IPS-11a (cell line): Measurements from ENCODE around the gene RNF126.
A peak's percentile ranks its signal among the peaks of the same experiment; 100 is the strongest.

ENCODE experiments used
- H3K4me3 ChIP-seq: one replicate; pipeline ENCODE4 v1.5.1; 2013; ENCODE audit warnings: low read depth, low read length, control low read depth

Gene RNF126

DNA sequence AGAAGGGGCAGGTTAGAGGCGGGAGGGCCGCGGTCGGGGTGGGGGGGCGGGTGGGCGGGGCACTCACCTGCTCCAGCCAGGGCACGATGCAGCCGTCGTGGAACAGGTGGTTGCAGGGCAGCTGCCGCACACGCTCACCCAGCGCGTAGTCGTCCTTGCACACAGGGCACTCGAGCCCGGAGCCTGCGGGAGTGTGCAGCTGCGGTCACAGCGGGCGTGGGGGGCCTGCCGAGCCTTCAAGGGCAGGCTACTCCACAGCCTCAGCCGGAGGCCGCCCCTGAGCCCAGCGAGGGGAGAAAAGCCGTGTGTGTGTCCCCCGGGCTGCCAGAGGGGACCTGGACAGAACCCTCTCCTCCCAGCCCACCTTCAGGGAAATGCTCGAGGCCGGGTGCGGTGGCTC, 14.7 kb downstream of the RNF126 start:
- H3K4me3 ChIP-seq = no peak overlapping the region

DNA sequence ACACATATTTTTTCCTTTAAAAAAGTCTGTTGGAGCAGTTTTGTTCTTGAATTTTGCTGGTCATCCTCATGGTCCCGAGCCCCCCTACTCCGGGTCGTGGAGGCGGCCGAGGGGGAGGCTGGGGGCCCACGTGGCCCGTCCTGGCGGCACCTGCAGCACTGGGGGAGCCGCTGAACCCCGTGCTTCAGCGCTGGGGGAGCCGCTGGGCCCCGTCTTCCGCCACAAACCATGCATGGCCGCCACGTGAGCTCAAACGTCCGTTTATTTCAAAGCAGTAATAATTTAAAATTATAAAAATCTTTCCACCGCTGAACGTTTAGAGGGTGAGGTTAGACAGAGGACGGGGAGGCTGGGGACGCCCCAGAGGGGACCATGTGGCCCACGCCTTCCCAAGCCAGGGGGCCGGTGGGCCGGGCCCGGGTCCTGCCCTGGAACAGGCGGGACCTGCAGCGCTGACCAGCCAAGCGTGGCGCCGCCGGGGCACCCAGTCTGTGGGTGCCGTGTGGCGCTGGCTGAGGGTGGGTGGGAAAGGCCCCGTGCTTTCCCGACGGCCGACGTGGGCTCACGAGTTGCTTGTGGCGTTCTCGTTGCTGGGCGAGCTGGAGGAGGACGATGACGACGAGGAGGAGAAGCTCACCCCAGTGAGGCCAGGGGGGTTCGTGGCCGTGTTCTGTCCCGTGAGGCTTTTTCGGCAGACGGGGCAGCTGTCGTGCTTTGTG, 15.3 kb downstream of the RNF126 start:
- no peak overlapping the region for H3K4me3 ChIP-seq

DNA sequence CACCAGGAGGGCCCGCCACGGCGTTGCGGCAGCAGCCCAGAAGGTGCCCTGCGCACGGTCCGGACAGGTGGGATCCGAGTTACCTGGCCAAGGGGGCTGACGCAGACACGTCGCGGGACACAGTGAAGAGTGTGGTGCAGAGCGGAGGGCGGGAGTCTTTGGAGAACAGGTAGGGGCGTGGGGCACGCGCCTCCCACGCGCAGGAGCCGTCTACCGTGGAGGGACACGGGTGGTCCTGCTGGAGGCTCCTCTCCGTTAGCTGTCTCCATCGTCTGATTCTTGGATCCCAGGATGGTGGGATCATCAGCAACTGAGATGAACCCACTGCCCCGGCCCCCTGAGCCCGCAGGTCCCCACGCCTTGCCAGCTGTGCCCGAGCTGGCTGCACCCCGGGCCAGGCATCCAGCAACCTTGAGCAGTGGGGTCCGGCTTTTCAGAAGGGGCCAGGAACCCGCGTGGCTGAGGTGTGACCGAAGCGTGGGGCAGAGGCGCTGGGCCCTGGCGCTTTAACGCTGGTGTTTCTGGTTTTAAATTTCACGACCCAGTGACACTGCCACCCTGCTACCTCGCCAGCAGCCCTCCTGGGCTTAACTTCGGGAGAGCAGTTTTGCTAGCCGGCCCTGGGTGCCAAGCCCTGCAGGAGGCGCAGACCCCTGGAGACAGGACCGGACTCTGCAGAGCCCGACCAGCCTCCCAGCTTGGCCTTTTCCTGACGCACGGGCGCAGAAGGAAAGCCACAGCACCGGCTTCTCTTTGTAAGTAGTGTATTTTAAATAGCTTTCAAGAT, 16.0 kb downstream of the RNF126 start:
- no peak overlapping the region for H3K4me3 ChIP-seq

DNA sequence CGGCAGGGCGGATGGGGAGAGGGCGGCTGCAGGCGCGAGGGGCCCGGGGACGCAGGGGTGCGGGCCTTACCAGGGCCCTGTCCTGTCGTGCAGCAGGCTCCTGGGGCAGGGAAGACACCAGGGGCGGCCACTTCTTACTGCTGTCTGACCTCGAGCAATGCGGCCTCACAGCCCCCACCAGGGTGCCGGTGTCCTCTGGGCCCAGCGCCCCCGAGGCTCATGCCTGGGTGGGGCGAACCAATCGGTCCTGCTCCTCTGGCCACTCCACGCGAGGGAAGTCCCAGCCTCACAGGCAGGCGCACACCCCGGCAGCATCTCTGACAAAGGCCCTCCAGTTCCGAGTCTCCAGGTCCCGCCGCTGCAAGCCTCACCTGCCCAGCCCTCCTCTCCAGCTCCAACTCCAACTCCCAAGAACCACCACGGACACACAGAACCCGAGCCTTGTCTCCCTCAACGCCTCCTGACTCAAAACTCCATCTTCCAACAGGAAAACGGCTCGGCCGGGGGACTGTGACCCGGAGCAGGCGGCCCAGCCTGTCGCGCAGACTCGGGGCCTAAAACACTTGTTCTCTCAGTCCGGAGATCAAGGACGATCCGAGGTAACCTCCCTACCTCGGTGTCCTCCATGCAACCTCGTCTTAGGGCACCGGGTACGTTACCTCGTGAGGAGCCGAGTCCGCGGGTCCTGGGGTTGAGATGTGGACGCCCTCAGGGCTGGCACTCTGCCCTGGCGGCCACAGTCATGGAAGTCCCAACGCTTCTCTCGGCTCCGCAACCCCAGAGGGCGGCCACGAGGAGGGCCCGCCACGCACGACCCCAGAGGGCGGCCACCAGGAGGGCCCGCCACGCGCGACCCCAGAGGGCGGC, 16.9 kb downstream of the RNF126 start:
- H3K4me3 ChIP-seq = no peak overlapping the region

DNA sequence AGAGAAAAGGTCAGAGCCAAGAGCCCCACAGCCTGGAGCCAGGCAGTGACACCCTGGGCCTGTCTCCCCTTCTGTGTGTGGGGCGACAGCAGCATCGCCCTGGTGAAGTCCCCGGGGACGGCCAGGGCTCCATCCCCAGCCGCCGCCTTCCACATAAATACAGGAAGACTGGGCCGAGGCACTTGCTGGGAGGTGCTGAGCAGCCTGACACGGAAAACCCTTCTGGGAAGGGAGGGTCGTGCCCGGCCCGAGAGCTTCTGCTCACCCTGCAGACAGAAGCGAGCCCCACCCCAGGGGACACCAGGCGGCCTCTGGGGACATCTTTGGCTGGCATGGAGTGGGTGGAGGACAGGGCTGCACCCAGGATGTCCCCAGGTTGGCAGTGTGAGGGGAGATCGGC, 18.2 kb downstream of the RNF126 start:
- H3K4me3 ChIP-seq = no peak overlapping the region

DNA sequence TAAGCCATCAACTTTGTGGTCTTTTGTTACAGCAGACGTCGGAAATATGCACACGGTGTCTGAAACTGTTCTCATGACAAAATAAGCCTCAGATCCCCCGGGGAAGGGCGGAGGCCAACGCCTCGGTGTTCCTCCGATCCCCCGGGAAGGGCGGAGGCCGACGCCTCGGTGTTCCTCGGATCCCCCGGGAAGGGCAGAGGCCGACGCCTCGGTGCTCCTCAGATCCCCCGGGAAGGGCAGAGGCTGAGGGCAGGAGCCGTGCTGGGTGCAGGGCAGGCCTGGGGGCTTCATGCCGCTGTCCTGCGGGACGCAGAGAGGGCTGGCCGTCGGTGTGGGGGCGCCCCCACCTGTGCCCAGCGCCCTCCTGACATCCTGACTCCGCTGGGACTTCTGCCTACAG, 18.7 kb downstream of the RNF126 start:
- H3K4me3 ChIP-seq = no peak overlapping the region

DNA sequence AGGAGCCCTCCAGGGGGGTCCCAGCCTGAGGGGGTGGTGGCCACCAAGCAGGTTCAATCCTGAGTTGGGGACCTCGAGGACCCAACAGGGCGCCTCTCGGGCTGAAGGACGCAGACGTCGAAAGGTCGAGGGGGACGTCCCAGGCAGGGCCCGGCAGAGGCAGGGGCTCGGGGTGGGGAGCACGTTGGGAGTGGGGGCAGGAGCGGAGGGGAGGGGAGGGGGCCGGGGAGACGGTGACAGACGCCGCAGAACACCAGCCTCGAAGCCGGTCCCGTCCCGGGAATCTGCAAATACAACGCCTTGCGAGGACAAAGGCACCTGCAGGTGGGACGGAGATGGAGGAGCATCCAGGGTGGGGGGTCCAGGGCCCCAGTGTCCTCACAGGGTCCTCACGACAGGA, 19.3 kb downstream of the RNF126 start:
- H3K4me3 ChIP-seq = no peak overlapping the region

DNA sequence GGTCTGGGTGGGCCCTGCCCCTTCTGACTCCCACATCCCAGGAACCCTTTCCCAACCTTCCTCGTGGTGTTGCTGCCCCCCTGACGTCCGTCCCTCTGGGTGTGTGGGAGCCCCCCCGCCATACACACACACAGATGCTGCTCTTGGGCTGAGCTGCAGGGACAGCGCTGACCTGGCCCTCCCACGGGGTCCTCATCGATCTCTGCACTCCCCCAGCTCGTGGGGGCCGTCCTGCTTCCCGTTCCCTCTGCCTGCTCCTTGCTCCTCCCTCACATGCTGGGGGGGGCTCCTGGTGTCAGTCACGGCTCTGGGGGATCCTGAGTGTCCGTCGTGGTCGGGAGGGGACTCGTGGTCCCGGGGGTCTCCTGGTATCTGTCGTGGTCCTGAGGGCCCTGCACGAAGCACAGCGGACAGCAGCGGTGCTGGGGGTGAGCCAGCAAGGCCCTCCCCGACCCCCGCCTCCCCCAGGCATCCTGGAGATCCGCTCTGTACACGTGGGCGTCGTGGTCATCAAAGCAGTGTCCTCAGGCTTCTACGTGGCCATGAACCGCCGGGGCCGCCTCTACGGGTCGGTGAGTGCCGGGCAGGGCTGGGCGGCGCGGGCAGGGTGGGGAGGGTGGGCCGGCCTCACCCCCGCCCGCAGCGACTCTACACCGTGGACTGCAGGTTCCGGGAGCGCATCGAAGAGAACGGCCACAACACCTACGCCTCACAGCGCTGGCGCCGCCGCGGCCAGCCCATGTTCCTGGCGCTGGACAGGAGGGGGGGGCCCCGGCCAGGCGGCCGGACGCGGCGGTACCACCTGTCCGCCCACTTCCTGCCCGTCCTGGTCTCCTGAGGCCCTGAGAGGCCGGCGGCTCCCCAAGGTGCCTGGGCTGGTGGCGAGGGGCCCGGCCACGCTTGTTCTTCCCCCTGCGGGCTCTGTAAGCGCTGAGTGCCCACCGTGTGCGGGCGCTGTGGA, 20.0 kb downstream of the RNF126 start:
- H3K4me3 ChIP-seq = no peak overlapping the region

DNA sequence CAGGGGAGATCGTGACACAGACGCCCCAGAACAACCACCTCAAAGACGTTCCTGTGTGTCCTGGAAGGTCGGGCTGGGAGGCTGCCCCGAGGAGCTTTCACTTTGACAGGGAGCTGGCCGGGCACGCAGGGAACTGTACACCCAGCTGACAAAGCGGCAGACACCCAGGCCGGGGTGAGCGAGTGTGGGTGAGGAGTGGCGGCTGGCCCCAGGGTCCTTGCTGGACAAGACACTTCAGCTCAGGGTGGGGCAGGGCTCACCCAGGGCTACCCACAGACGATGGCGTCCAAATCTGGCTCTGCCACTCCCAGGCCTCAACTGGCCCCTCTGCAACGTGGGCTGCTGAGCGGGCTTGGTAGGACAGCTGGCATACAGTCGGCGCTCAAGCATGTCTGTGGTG, 21.3 kb downstream of the RNF126 start:
- no peak overlapping the region for H3K4me3 ChIP-seq

DNA sequence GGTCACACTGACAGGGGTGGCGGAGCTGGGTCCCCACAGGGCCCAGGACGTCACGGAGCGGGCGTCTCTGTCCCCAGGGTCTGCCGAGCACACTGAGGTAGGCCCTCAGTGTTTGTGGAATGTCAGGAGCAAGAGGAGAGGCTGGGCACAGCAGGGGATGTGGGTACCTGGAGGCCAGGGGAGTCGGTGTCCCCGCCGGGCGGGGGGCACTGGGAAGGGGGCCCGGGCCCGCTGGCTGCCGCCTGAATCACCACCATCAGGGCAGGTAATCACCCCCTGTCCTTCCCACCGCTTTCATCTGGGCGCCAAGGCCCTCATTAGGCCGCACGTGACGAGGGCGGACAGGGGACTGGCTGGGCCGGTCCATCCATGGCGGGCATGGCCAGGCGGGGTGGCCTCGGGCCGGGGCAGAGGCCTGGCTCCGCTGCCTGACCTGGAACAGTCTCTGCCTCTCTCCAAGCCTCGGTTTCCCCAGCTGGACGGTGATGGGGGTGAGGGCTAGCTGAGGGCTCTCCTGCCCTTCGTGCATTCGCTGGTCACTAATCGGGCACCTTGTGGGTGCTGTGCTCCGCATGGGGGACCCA, 22.3 kb downstream of the RNF126 start:
- H3K4me3 ChIP-seq = no peak overlapping the region

DNA sequence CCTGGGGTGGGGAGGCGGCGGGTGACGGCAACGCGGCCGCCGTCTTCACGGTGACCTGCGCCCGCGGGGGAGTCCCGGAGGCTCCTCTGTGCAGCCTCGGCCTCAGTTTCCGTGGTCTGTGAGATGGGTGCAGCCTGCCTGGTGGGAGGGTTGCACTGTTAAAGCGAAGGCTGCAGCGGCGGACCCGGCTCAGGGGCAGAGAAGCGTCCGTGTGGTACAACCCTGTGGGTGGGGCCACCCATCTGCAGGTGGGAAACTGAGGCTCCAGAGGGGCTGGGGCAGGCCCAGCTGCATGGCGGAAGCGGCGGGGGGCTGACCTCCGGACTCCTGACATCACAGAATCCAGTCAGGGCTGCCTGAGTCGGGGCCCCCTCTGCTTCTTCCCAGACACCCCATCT, 22.9 kb downstream of the RNF126 start:
- H3K4me3 ChIP-seq = peak overlapping the region; percentile 27

DNA sequence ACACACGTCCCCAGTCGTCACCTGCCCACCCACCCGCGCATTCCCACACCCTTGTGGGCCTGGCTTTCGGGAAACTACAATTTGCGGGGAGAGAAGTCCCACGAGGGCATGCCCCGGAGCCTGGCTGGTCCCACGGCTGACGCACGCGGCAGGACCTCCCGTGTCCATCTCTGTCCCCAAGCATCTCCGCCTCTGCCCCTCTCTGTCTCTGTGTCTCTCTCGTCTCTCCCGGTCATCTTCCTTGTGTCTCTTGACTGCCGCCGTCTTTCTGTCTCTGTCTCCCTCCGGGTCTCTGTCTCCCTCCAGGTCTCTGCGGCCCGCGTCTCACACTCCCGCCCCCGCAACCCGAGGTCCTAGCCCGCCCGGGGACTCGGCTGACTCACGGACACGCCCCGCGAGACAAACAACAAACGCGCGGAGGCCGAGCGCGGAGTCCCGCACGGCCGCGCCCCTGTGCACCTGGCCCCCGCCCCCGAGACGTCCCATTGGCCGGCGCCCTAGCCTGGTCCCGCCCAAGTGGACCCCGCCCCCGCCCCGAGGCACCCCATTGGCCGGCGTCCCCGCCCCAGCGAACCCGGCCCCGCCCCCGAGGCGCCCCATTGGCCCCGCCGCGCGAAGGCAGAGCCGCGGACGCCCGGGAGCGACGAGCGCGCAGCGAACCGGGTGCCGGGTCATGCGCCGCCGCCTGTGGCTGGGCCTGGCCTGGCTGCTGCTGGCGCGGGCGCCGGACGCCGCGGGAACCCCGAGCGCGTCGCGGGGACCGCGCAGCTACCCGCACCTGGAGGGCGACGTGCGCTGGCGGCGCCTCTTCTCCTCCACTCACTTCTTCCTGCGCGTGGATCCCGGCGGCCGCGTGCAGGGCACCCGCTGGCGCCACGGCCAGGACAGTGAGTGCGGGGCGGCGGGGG, 23.5 kb downstream of the RNF126 start, which contains the start of gene FGF22:
FGF22 (plus strand) TSS at position 627 of the 908 bp plus-strand sequence; CDS start at position 674, 47 bp downstream.
- peak within 1 kb of the TSS; percentile 27 for H3K4me3 ChIP-seq

DNA sequence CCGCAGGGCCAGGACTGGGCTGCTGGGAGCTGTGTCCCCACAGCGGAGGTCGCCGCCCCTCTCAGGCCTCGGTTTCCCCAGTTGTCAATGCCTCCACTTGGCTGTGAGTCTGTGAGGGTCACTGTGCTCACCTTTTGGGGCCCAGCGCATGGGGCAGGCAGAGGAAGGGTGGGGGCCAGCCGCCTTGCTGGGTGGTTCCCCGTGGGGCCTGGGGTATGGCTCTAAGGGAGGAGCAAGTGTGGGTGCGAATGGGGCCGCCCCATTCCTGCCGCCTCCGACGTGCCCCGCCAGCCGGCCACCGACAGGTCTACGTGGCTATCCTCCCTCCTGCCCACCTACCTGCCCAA, 24.1 kb downstream of the RNF126 start:
- no peak overlapping the region for H3K4me3 ChIP-seq

DNA sequence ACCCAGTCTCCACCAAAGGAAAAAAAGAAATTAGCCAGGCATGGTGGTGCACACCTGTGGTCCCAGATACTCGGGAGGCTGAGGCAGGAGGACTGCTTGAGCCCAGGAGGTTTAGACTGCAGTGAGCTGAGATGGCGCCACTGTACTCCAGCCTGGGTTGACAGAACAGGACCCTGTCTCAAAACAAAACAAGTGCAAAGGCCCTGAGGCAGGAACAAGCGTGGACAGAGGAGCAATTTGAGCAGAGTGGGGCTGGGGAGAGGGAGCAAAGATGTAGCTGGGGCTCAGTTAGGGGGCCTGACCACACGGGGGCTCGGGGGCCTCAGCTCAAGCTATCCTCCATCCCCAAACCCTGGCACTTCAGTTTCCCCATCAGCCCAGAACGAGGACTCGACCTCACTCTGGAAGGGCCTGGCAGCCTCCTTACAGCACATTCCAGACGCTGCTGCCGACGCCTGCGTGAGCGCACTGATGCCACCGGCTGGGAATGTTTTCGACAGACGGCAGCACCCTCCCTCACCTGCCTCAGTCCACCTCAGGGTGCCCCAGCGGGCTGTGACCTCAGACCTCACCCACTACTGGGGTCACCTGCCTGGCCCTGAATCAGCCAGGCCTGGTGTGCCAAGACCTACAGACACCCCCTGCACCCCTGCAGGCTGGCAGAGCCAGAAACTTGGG, 27.9 kb downstream of the RNF126 start:
- no peak overlapping the region for H3K4me3 ChIP-seq

DNA sequence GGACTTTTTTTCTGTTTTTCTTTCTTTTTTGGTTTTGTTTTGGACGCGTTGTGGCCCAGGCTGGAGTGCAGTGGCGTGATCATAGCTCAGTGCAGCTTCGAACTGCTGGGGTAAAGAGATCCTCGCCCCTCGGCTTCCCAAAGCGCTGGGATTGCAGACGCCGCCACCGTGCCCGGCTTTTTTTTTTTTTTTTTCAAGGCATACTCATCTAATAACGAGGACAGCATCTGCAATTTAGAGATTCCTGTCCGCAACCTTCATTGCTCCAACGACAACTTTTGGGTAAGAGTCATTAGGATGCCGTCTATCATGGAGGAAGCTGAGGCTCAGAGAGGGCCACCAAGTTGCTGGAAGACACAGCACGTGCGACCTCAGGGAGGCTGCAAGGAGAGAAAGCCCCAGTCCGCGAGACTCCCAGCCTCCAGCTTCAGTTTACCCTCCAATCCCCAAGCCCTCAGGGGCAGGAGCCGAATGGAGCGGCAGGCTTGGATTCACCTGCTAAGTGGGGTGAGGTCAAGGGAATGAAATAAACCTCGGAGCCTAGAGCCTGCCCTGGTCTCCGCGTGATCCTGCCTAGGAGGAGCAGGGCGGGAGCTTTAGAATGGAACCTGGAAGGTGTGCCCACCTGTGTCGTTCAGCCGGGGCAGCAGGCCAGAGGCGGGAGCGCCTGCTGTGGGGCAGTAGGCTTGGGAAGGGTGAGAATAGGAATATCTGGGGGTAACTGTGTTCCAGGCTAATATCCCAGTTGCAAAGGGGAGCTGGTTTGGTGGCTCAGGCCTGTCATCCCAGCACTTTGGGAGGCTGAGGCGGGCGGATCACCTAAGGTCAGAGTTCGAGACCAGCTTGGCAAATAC, 29.0 kb downstream of the RNF126 start:
- H3K4me3 ChIP-seq = peak overlapping the region; percentile 92

DNA sequence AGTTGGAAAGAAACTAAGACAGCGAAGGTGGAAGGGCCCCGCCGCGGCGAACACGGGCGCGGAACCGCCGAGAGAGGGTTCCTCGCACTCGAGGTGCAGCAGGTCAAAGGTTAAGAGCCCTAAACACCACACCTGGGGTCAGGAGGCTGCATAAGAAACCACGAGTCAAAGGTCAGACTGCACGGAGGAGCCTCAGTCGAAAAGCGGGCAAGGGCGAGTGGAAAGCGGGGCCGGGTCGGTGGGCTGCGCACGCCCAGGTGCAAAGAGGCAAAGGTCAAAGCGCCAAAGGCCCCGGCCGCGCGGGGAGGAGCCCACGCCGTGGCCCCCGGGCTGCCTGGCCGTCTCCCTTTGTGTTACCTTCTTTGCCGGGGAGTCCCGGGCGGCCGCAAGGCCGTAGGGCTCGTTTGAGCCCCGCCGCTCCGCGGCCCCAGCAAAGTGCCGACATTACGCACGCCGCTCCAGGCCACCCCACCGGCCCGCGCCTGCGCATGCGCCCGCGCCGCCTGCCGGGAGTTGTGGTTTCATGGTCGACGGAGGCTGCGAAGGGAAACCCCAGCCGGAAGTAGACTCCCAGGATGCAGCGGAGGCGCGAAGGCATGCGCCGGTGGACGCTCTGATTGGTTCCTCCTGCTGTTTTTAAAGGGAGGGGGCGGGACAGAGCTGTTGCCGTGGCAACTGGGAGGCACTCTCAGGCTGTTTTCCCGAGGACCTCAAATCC, 29.8 kb downstream of the RNF126 start, which contains the start of gene POLRMT:
POLRMT (minus strand) TSS at position 470 of the 718 bp plus-strand sequence; CDS start at position 445, 25 bp downstream.
- H3K4me3 ChIP-seq = peak within 1 kb of the TSS; percentile 92
